ENCODE measurements around the gene NSD2. TPM values are rescaled to one million over a fixed set of nuclear protein-coding genes. Genes with fewer than 3 reads are reported as not detected.
"Not testable (repeated sequence)": the region's sequence is repeated elsewhere in the genome, so short reads cannot be mapped to it uniquely, and the experiment has no call there.

NSD2 gene
- total RNA-seq, 1 experiment from 2014 or later, result 136 TPM

GRCh38 chr4:1998296-1998695, 127.1 kb downstream of the NSD2 start:
- Histone ChIP-seq H3K9me3 (ENCODE audit: control insufficient read depth, low read depth, low read length) (no peaks in the 10 kb centered on the region), H4K5ac (ENCODE audit: insufficient read length, low read depth, low read length) (no peak overlapping the region), H3K27me3 (ENCODE audit: insufficient read depth, low read length) (no peaks in the 10 kb centered on the region), H2AFZ (ENCODE audit: low read length) (no peak overlapping the region), H3K23me2 (ENCODE audit: insufficient read length, low read depth, low read length, poor library complexity, severe bottlenecking) (no peaks in the 10 kb centered on the region), H3K79me1 (ENCODE audit: insufficient read depth, low read depth, low read length, poor library complexity, severe bottlenecking) (peaks cover 9% of the 10 kb centered on the region), H3K4ac (ENCODE audit: low read depth, low read length) (no peak overlapping the region), H2AK5ac (ENCODE audit: insufficient read length, low read length) (no peak overlapping the region), H3K56ac (ENCODE audit: insufficient read length, low read depth, low read length) (no peak overlapping the region), H2BK20ac (ENCODE audit: low read depth, low read length, poor library complexity, severe bottlenecking) (no peak overlapping the region), H3K27ac (ENCODE audit: insufficient read length, low read depth, low read length) (no peak overlapping the region), H2BK15ac (ENCODE audit: low read depth, low read length) (no peak overlapping the region), H3K9ac (ENCODE audit: extremely low read depth, insufficient read length, low read length) (no peak overlapping the region), H3K79me2 (ENCODE audit: insufficient read depth, low read length) (peaks cover 24% of the 10 kb centered on the region), H4K8ac (replicated peaks; ENCODE audit: insufficient read length, low read depth, low read length) (no peak overlapping the region), H3K14ac (ENCODE audit: insufficient read depth, low read length) (no peak overlapping the region), H2BK12ac (ENCODE audit: insufficient read length, low read depth, low read length) (no peak overlapping the region), H4K20me1 (ENCODE audit: control insufficient read depth, insufficient read depth, insufficient read length) (no peaks in the 10 kb centered on the region), H2BK5ac (ENCODE audit: insufficient read length, low read length) (no peak overlapping the region), H3K4me2 (ENCODE audit: insufficient read depth, insufficient read length, low read length) (no peak overlapping the region), H4K91ac (ENCODE audit: insufficient read length, low read depth, low read length) (no peak overlapping the region), H3K18ac (ENCODE audit: insufficient read length, low read depth, low read length) (no peak overlapping the region), H2BK120ac (ENCODE audit: low read depth, low read length, poor library complexity, severe bottlenecking) (no peak overlapping the region), H3K4me1 (ENCODE audit: insufficient read depth, low read length) (no peaks in the 10 kb centered on the region), H3K23ac (ENCODE audit: insufficient read length, low read depth, low read length) (no peak overlapping the region), H3T11ph (ENCODE audit: low read length) (no peak overlapping the region)
- H3K4me1 Mint-ChIP-seq, result peaks cover 24 to 29% of the 10 kb centered on the region in 2 experiments
- no peak for DNase-seq
- WGBS (ENCODE audit: extremely low coverage, insufficient read length, low lambda C conversion rate), result no CpG with 5 or more reads among the region's 7 CpGs
- peaks cover 11% of the 10 kb centered on the region in 2 experiments; a peak in 4 of 5 replicates for H3K9me3 Mint-ChIP-seq
- H3K4me3 Mint-ChIP-seq, result no peak overlapping the region
- H3K27ac Mint-ChIP-seq, result peak overlapping the region in 2 of 3 experiments; percentile 14 to 35; a peak in 4 of 7 replicates
- no peak for TF ChIP-seq CTCF (conservative IDR thresholded peaks at IDR 0.05)
- no peaks in the 10 kb centered on the region; the same call in 1 of the 2 replicates for H3K27me3 Mint-ChIP-seq (ENCODE audit: low read depth)
- peaks cover 37 to 43% (median 41%) of the 10 kb centered on the region in 3 experiments for H3K36me3 Mint-ChIP-seq (ENCODE audit: insufficient read depth in 1 of 3, low read depth in 3 of 3)

- not testable (repeated sequence) for H2BK15ac ChIP-seq (ENCODE audit: low read depth, low read length); H3K9ac ChIP-seq (ENCODE audit: extremely low read depth, insufficient read length, low read length); H4K91ac ChIP-seq (ENCODE audit: insufficient read length, low read depth, low read length); H2BK20ac ChIP-seq (ENCODE audit: low read depth, low read length, poor library complexity, severe bottlenecking); H3K23ac ChIP-seq (ENCODE audit: insufficient read length, low read depth, low read length); H3K27ac Mint-ChIP-seq; H3K4me1 ChIP-seq (ENCODE audit: insufficient read depth, low read length); H4K5ac ChIP-seq (ENCODE audit: insufficient read length, low read depth, low read length); H2BK120ac ChIP-seq (ENCODE audit: low read depth, low read length, poor library complexity, severe bottlenecking); H3K9me3 ChIP-seq (ENCODE audit: control insufficient read depth, low read depth, low read length); H2BK5ac ChIP-seq (ENCODE audit: insufficient read length, low read length); H3K56ac ChIP-seq (ENCODE audit: insufficient read length, low read depth, low read length); H2BK12ac ChIP-seq (ENCODE audit: insufficient read length, low read depth, low read length); H3K27ac ChIP-seq (ENCODE audit: insufficient read length, low read depth, low read length); H3K4me2 ChIP-seq (ENCODE audit: insufficient read depth, insufficient read length, low read length); H2AK5ac ChIP-seq (ENCODE audit: insufficient read length, low read length); H2AFZ ChIP-seq (ENCODE audit: low read length); H3T11ph ChIP-seq (ENCODE audit: low read length); H3K4ac ChIP-seq (ENCODE audit: low read depth, low read length); H3K14ac ChIP-seq (ENCODE audit: insufficient read depth, low read length); H3K79me1 ChIP-seq (ENCODE audit: insufficient read depth, low read depth, low read length, poor library complexity, severe bottlenecking); H3K27me3 Mint-ChIP-seq (ENCODE audit: low read depth); H4K8ac ChIP-seq (replicated peaks; ENCODE audit: insufficient read length, low read depth, low read length); H3K23me2 ChIP-seq (ENCODE audit: insufficient read length, low read depth, low read length, poor library complexity, severe bottlenecking); DNase-seq; H3K4me3 Mint-ChIP-seq; H4K20me1 ChIP-seq (ENCODE audit: control insufficient read depth, insufficient read depth, insufficient read length); H3K18ac ChIP-seq (ENCODE audit: insufficient read length, low read depth, low read length); H3K27me3 ChIP-seq (ENCODE audit: insufficient read depth, low read length)
- peaks cover 45 to 52% (median 46%) of the 10 kb centered on the region in 3 experiments for H3K36me3 Mint-ChIP-seq (ENCODE audit: insufficient read depth in 1 of 3, low read depth in 3 of 3)
- peaks cover 23 to 29% of the 10 kb centered on the region in 2 experiments for H3K4me1 Mint-ChIP-seq
- peaks cover 11% of the 10 kb centered on the region in 2 experiments; a peak in 4 of 5 replicates for H3K9me3 Mint-ChIP-seq
- no CpG with 5 or more reads among the region's 4 CpGs for WGBS (ENCODE audit: extremely low coverage, insufficient read length, low lambda C conversion rate)
- H3K79me2 ChIP-seq (ENCODE audit: insufficient read depth, low read length), result peaks cover 25% of the 10 kb centered on the region
Observed at GRCh38 chr4:1999308-1999707, 128.1 kb downstream of the NSD2 start.

All from H9 (cell line).